B cell (primary cell): ENCODE data around the gene ILDR1. TPM values are rescaled to one million over a fixed set of nuclear protein-coding genes. Genes with fewer than 3 reads are reported as not detected.

Experiments used
- ATAC-seq: fragments of 200-7000 bp; cut with Tn5 transposase; one replicate; pipeline ENCODE4 v1.10.0; 2021; ENCODE audit warnings: low read depth, mild to moderate bottlenecking, moderate number of reproducible peaks, moderate library complexity
- CTCF ChIA-PET: fragments of 350-600 bp; sonication (Branson Sonifier 250); formaldehyde crosslinking; loops from one replicate; lab custom pipeline; 2021; ENCODE audit warnings: antibody characterized with exemption, inconsistent platforms; lab: Charles Lee
- POLR2A ChIA-PET: fragments of 350-600 bp; sonication (Branson Sonifier 250); formaldehyde crosslinking; loops from one replicate; lab custom pipeline; 2021; ENCODE audit warnings: antibody characterized with exemption; lab: Charles Lee
- DNase-seq: peaks from one replicate; pipeline ENCODE4 v3.0.0; 2013
- H2AFZ ChIP-seq: 2 replicates; pipeline ENCODE4 v1.6.1; 2012; ENCODE audit warnings: mild to moderate bottlenecking, low read depth, low read length; ENCODE audit not compliant: insufficient read depth, poor library complexity, severe bottlenecking
- H3K27ac ChIP-seq, 2 donors: 1 replicate in 1 of 2; 2 replicates in 1 of 2; pipeline ENCODE4 v1.5.1; 2012 to 2013; ENCODE audit warnings: low read length in 2 of 2, mild to moderate bottlenecking in 2 of 2, moderate library complexity in 1 of 2
- H3K27me3 ChIP-seq, 4 experiments: fragments of 200-600 bp in 1 of 4; sonication (generic) in 1 of 4; replicated peaks in 1 of 4; 1 replicate in 2 of 4; 2 replicates in 2 of 4; pipeline versions ENCODE4 v1.6.1 to v1.7.0; 2013 to 2016; ENCODE audit warnings: low read length in 3 of 4, mild to moderate bottlenecking in 2 of 4, mixed read lengths in 1 of 4, moderate library complexity in 1 of 4; ENCODE audit not compliant: insufficient read depth in 4 of 4, control insufficient read depth in 3 of 4; ENCODE audit errors: control extremely low read depth in 1 of 4
- H3K36me3 ChIP-seq, 2 experiments: replicated peaks in 1 of 2; 1 replicate in 1 of 2; 2 replicates in 1 of 2; pipeline versions ENCODE4 v1.6.1 to v1.7.1; 2013; ENCODE audit warnings: low read length in 1 of 2; ENCODE audit not compliant: insufficient read depth in 2 of 2, control insufficient read depth in 1 of 2; ENCODE audit errors: control extremely low read depth in 1 of 2, extremely low read depth in 1 of 2
- H3K4me1 ChIP-seq, 2 donors: fragments of 200-600 bp in 1 of 2; sonication (generic) in 1 of 2; 1 replicate in 1 of 2; 2 replicates in 1 of 2; pipeline versions ENCODE4 v1.5.1 to v1.6.1; 2013 to 2017; ENCODE audit warnings: low read length in 2 of 2; ENCODE audit not compliant: control insufficient read depth in 2 of 2, insufficient read depth in 2 of 2
- H3K4me2 ChIP-seq: replicated peaks from 2 replicates; pipeline ENCODE3; 2012; ENCODE audit warnings: mild to moderate bottlenecking, low read depth, low read length; ENCODE audit not compliant: poor library complexity, severe bottlenecking
- H3K4me3 ChIP-seq, 5 experiments: fragments of 200-600 bp in 1 of 5; sonication (generic) in 1 of 5; 1 replicate in 3 of 5; 2 replicates in 2 of 5; pipeline versions ENCODE4 v1.5.1 to v1.7.0; 2011 to 2016; ENCODE audit warnings: low read length in 4 of 5, mild to moderate bottlenecking in 4 of 5, low read depth in 2 of 5, control low read depth in 1 of 5, moderate library complexity in 1 of 5; ENCODE audit not compliant: insufficient read depth in 1 of 5; ENCODE audit errors: control extremely low read depth in 1 of 5, extremely low read depth in 1 of 5
- H3K79me2 ChIP-seq: fragments of 200-600 bp; sonication (generic); one replicate; pipeline ENCODE4 v1.6.0; 2016; ENCODE audit warnings: low read length; ENCODE audit not compliant: control insufficient read depth, insufficient read depth
- H3K9ac ChIP-seq: fragments of 200-600 bp; sonication (generic); 2 replicates; pipeline ENCODE4 v1.6.1; 2017; ENCODE audit warnings: mild to moderate bottlenecking, low read length, moderate library complexity
- H3K9me3 ChIP-seq, 3 donors: one replicate each; pipeline versions ENCODE4 v1.6.1 to v1.7.1; 2013; ENCODE audit warnings: low read length in 2 of 3; ENCODE audit not compliant: control insufficient read depth in 2 of 3, insufficient read depth in 1 of 3; ENCODE audit errors: control extremely low read depth in 1 of 3
- H4K20me1 ChIP-seq: 2 replicates; pipeline ENCODE4 v1.6.0; 2012; ENCODE audit warnings: mild to moderate bottlenecking, low read length; ENCODE audit not compliant: insufficient read depth, control insufficient read depth, poor library complexity, severe bottlenecking
- H3K27ac Mint-ChIP-seq: one replicate; pipeline ENCODE4 v1.8.0; 2021; ENCODE audit warnings: mixed read lengths
- H3K27me3 Mint-ChIP-seq: one replicate; pipeline ENCODE4 v1.8.0; 2021; ENCODE audit warnings: mixed read lengths
- H3K4me1 Mint-ChIP-seq: one replicate; pipeline ENCODE4 v1.8.0; 2021; ENCODE audit warnings: mixed read lengths
- H3K4me3 Mint-ChIP-seq: one replicate; pipeline ENCODE4 v1.8.0; 2021; ENCODE audit warnings: mixed read lengths
- H3K9me3 Mint-ChIP-seq: one replicate; pipeline ENCODE4 v1.8.0; 2022; ENCODE audit warnings: mixed read lengths; ENCODE audit not compliant: insufficient read depth
- EZH2 ChIP-seq: IDR thresholded peaks from 2 replicates; pipeline ENCODE4 v1.6.1; 2012; ENCODE audit warnings: borderline replicate concordance, low read depth, mild to moderate bottlenecking, moderate library complexity, low read length; ENCODE audit not compliant: insufficient read depth, poor library complexity, severe bottlenecking
- WGBS: methylation state at CpG from one replicate; pipeline ENCODE4 v1.1.5; 2013; ENCODE audit warnings: missing lambda C conversion rate; ENCODE audit not compliant: insufficient coverage; 5-methylcytosine and 5-hydroxymethylcytosine counted together
- intact Hi-C: fragments of 100-400 bp; cut with micrococcal nuclease; formaldehyde crosslinking; loops from one replicate; pipeline ENCODE4 v1.10.0; 2022
- polyA plus RNA-seq: library from polyadenylated mRNA; depleted of rRNA; stranded (reverse); fragments of >200 nt; gene quantifications from 2 replicates; pipeline ENCODE4 v1.2.3, GENCODE V29; 2012
- total RNA-seq, 2 donors: library from RNA; stranded (reverse); fragments of 120-200 nt in 1 of 2; gene quantifications; 1 replicate in 1 of 2; 2 replicates in 1 of 2; pipeline versions ENCODE4 v1.2.3 to v1.2.4, GENCODE V29; 2013 to 2022
- TF ChIP-seq, protein P1 (sequence below): fragments of 200-600 bp; IDR thresholded peaks from one replicate; pipeline ENCODE4 v1.8.0; 2022; ENCODE audit warnings: antibody characterized with exemption, mild to moderate bottlenecking

The ILDR1 gene
- total and polyA plus RNA-seq, 2 donors (not counting 1 experiment from before 2014, with no cell fraction given): 1.9 to 4.7 TPM

DNA sequence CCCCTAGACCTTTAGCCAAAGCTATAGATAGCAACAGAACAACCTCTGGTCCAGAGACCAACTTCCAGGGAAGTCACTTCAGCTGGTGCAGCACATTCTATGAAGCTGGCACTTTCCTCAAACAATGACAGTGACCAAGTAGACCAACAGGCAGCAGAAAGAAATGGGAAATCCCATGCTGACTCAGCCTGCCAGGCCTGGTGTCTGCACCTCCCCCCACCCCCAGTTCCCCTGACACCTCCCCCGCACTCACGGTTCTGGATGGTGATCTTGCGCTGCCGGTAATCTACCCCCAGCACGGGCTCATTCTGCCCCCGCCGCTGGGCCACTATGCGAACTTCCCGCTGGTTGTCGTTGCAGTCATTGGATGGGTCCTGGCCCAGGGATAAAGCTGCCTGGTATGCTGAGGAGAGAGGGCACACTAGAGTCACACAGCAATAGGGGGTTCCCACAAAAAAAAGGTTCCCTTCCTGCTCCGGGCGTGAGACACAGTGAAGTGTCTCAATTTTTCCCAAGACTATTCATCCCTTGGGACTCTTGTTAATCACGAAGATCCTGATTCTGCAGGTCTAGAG is 17.0 kb downstream of the ILDR1 start:
- no peaks in the 10 kb centered on the region for H3K27me3 Mint-ChIP-seq
- Histone ChIP-seq H3K27ac (peak overlapping the region in 1 of 2 donors; percentile 87), H3K9ac (no peak overlapping the region), H3K4me3 (no peak overlapping the region), H2AFZ (no peak overlapping the region), H3K79me2 (no peaks in the 10 kb centered on the region), H3K27me3 (no peaks in the 10 kb centered on the region), H4K20me1 (no peaks in the 10 kb centered on the region), H3K4me2 (peak overlapping the region; percentile 77), H3K36me3 (peaks cover 0 to 4% of the 10 kb centered on the region in 2 experiments), H3K4me1 (peaks cover 35 to 50% of the 10 kb centered on the region in 2 donors), H3K9me3 (no peaks in the 10 kb centered on the region)
- intact Hi-C loops: loop anchor here (2.0 to 5.0 kb wide), 4 partner anchors 16 to 572 kb away; partner anchors contain the start of gene PARP15
- CTCF ChIA-PET: interaction anchor here (0.7 to 3.2 kb wide), 8 partner anchors 9 to 90 kb away, joined by 3 to 19 read pairs (median 3); no protein-coding TSS in a partner anchor
- H3K27ac Mint-ChIP-seq: peak overlapping the region; percentile 87
- peak; percentile 68 for DNase-seq
- 71% methylated on average over 11 of the region's 13 CpGs for WGBS
- peak overlapping the region; percentile 78 for H3K4me3 Mint-ChIP-seq
- no peaks in the 10 kb centered on the region for H3K9me3 Mint-ChIP-seq
- POLR2A ChIA-PET: interaction anchor here (1.2 to 1.3 kb wide), 3 partner anchors 8 to 12 kb away, joined by 3 to 6 read pairs (median 3); no protein-coding TSS in a partner anchor
- TF ChIP-seq EZH2: no peak
- TF ChIP-seq, protein P1, sequence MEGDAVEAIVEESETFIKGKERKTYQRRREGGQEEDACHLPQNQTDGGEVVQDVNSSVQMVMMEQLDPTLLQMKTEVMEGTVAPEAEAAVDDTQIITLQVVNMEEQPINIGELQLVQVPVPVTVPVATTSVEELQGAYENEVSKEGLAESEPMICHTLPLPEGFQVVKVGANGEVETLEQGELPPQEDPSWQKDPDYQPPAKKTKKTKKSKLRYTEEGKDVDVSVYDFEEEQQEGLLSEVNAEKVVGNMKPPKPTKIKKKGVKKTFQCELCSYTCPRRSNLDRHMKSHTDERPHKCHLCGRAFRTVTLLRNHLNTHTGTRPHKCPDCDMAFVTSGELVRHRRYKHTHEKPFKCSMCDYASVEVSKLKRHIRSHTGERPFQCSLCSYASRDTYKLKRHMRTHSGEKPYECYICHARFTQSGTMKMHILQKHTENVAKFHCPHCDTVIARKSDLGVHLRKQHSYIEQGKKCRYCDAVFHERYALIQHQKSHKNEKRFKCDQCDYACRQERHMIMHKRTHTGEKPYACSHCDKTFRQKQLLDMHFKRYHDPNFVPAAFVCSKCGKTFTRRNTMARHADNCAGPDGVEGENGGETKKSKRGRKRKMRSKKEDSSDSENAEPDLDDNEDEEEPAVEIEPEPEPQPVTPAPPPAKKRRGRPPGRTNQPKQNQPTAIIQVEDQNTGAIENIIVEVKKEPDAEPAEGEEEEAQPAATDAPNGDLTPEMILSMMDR: no peak
- peaks cover 55% of the 10 kb centered on the region for H3K4me1 Mint-ChIP-seq
- ATAC-seq: peak; percentile 50

DNA sequence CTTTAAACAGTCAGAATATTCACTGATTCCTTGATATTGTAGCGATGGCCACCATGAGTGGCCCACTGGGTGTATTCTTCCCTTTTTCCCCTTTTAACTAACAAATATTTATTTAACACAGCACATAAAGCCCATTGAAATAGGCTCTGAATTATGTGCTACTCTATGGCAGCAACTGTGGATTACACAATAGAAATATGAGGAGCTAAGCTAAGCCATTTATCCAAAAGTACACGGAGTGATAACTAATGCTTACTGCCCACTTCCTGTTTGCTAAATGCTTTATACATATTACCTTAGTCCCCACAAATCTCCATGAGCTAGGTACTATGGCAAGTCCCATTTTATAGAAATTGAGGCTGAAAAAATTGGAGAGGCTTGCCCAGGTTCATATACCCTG is 17.9 kb downstream of the ILDR1 start:
- H2AFZ ChIP-seq: no peak overlapping the region
- intact Hi-C loops: loop anchor here (2.0 to 5.0 kb wide), 4 partner anchors 17 to 573 kb away; partner anchors contain the start of gene PARP15
- POLR2A ChIA-PET: interaction anchor here (0.5 to 1.3 kb wide), 4 partner anchors 9 to 260 kb away, joined by 3 to 6 read pairs (median 4); no protein-coding TSS in a partner anchor
- WGBS: 25% methylated on average over 1 of the region's 2 CpGs
- H3K9me3 ChIP-seq: no peaks in the 10 kb centered on the region
- H3K9ac ChIP-seq: peak overlapping the region; percentile 59
- no peak for DNase-seq
- peak overlapping the region; percentile 87 for H3K27ac Mint-ChIP-seq
- no peaks in the 10 kb centered on the region for H3K27me3 Mint-ChIP-seq
- no peaks in the 10 kb centered on the region for H3K9me3 Mint-ChIP-seq
- H3K27ac ChIP-seq: peak overlapping the region; percentile 87 to 91
- peak; percentile 13 for ATAC-seq
- H3K4me2 ChIP-seq: peak overlapping the region; percentile 77
- TF ChIP-seq, protein P1: no peak
- no peak for TF ChIP-seq EZH2
- peaks cover 0 to 4% of the 10 kb centered on the region in 2 experiments for H3K36me3 ChIP-seq
- H4K20me1 ChIP-seq: no peaks in the 10 kb centered on the region
- no peaks in the 10 kb centered on the region for H3K79me2 ChIP-seq
- peak overlapping the region; percentile 78 for H3K4me3 Mint-ChIP-seq
- H3K27me3 ChIP-seq: no peaks in the 10 kb centered on the region
- CTCF ChIA-PET: interaction anchor here (0.8 to 3.2 kb wide), 8 partner anchors 8 to 211 kb away, joined by 3 to 19 read pairs (median 4); no protein-coding TSS in a partner anchor
- peak overlapping the region in 1 of 5 experiments; percentile 53 for H3K4me3 ChIP-seq
- H3K4me1 ChIP-seq: peaks cover 36 to 50% of the 10 kb centered on the region in 2 donors
- peaks cover 58% of the 10 kb centered on the region for H3K4me1 Mint-ChIP-seq
